Activated T-helper 9 cell treated with anti-CD3 and anti-CD28 coated beads, Interleukin-2, amount 50 U/mL, for 16 hours (primary cell): ENCODE data around the gene RCAN1.

Experiments used
- DNase-seq: peaks from one replicate; pipeline ENCODE4 v3.0.0-alpha.2; 2020; ENCODE audit warnings: low read depth

The RCAN1 gene

DNA sequence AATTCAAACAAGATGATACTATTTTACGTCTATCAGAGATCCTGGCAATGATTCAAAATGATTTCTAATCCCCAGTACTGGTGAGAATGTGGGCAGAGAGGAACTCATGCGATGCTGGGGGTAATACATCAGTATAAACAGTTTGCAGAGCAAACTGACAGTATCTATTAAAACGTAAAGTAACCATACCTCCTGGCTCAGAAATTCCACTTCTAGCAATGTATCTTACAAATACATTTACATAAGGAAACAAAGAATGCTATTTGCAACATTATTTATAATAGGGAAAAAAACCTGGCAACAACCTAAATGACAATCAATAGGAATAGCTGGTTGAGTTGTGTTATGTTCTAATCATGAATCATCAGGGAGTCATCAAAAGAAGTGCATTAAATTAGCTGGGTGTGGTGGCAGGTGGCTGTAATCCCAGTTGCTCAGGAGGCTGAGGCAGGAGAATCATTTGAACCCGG lies 15.9 kb downstream of the RCAN1 start:
- no peak for DNase-seq

GRCh38 chr21:34597406-34597805 lies 17.5 kb downstream of the RCAN1 start:
- DNase-seq = no peak

DNA sequence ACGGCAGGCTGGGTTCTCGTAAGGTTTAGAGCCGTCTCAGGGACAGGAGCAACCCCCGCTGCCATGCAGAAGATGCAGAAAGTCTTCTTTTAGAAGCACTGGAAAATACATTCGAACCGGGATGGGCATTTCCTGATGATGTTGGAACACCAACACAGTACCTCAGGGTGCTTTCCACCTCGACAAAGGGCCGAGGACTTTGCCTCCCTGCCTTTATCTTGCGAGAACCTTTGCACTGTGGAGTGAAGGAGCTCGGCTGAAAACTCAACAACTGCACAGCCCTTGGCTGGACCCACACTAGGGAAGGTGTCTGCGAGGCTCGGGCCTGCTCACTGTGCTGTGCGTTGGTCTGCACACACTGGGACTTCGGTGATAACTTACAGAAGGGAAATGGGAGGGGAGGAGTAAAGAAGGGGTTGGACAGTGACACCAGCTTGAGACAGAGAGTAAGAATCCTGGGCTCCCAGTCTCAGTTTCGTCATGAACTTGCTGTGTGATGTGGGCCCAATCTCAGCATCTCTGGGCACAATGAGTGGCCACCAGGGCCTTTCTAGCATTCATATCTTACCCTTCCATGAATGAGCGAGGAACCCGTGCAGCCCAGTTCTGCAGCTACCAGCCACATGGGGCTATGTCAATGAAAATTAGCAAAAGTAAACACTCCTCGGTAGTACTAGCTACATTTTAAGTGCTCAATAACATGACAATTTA lies 18.2 kb downstream of the RCAN1 start:
- DNase-seq = no peak

GRCh38 chr21:34595457-34595856 lies 19.5 kb downstream of the RCAN1 start:
- no peak for DNase-seq

- no peak for DNase-seq
Measured at GRCh38 chr21:34594566-34595234, 20.2 kb downstream of the RCAN1 start.

- DNase-seq = no peak
Measured at GRCh38 chr21:34593954-34594531, 20.9 kb downstream of the RCAN1 start.

- no peak for DNase-seq
Measured at GRCh38 chr21:34593423-34593822, 21.5 kb downstream of the RCAN1 start.

- DNase-seq = no peak
Measured at GRCh38 chr21:34592120-34592955, 22.6 kb downstream of the RCAN1 start.

GRCh38 chr21:34590520-34590919 lies 24.4 kb downstream of the RCAN1 start:
- DNase-seq = no peak

GRCh38 chr21:34589511-34590282 lies 25.2 kb downstream of the RCAN1 start:
- no peak for DNase-seq

GRCh38 chr21:34583926-34584563 lies 30.9 kb downstream of the RCAN1 start:
- DNase-seq = no peak

GRCh38 chr21:34582506-34583150 lies 32.3 kb downstream of the RCAN1 start:
- DNase-seq = no peak

DNA sequence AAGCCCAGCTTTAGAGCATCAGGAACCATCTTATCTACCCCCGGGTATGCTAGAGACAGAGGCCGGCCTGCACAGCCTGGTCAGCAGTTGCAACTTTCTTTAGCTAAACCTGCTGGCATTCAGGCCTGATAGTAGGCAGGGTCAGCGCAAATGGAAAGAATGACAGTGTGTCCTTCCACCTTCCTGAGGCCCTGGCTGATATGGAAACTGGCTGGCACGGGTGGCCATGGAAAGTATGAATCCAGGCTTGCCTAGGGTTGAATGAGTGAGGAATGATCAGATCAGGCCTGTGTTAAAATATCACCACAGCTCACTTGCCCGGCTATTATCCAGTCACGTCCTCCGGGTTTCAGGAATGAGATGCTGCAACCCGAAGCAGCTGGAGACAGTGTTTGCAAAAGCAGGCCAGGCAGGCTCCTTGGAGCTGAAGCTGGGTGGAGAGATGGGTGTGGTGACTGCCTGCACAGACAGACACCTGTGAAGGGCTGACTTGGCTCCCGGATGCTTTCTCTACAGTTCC lies 34.7 kb downstream of the RCAN1 start:
- DNase-seq = no peak

DNA sequence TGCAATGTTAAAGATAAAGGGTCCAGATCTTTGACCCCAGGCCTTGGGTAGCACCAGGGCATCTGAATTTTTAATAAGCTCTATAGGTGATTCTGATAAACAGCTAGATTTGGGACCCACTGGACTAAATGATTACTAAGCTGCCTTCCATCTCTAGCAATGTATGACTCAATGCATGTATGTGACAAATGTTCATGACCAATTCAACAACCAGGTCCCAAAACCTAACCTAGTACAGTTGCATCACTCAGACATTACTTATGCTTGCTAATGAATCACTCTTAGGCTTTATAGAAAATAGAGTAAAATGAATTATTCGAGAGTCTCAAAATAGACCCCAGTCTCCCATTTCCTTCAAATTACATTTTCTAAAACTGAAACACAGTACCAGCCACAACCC lies 35.5 kb downstream of the RCAN1 start:
- DNase-seq = no peak

GRCh38 chr21:34576041-34576511 lies 38.8 kb downstream of the RCAN1 start:
- DNase-seq = no peak

DNA sequence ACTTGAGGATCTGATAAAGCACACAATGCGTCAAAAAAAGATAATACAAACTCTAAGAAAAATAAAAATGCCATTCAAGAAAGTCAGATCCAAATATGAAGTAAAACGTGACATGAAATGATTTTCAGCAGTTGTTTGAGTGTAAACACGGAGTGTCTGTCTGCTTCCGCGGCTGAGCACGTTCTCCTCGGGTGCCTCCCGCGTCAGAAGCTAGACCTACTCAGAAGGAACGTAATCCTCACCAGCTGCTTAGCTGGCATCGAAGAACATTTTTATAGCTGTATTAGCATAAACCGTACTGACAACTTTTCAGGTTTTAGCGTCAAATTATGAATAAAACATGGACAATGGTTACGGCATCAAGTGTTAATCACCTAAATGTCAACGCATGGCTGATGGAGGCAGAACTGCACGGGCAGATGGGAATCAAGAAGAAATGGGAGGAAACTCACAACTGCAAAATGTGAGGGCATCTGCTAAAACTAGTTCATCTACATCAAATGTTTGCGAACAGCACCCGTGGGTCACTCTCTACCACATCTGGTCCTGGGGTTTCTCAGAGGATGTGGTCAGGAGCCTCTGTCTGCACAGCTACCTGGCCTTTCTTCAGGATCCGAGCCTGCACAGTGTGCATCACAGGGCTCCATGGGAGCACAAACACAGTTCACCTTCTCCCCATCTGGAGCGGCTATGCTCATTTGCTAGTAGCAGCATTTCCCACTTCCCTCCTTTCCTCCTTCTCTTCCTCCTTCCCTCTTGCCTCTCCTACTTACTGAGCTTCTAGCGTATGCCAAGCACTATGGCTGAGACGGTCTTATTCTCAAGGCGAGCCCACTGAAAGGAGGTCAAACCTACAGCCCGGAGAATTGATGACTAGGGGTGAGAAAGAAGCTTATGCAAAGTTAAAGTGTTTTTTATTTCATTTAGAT lies 40.0 kb downstream of the RCAN1 start:
- DNase-seq = no peak

GRCh38 chr21:34571994-34572393 lies 42.9 kb downstream of the RCAN1 start:
- no peak for DNase-seq

GRCh38 chr21:34570313-34570712 lies 44.6 kb downstream of the RCAN1 start:
- no peak for DNase-seq

- DNase-seq = no peak
Measured at GRCh38 chr21:34569381-34569979, 45.4 kb downstream of the RCAN1 start.
